Activated CD4-positive, alpha-beta T cell treated with anti-CD3 and anti-CD28 coated beads for 4 hours (primary cell): ENCODE results near the gene DNAJC15.

Source experiments
- DNase-seq, 2 donors: peaks; one replicate each; pipeline ENCODE4 v3.0.0-alpha.2; 2020

The DNAJC15 gene

DNA sequence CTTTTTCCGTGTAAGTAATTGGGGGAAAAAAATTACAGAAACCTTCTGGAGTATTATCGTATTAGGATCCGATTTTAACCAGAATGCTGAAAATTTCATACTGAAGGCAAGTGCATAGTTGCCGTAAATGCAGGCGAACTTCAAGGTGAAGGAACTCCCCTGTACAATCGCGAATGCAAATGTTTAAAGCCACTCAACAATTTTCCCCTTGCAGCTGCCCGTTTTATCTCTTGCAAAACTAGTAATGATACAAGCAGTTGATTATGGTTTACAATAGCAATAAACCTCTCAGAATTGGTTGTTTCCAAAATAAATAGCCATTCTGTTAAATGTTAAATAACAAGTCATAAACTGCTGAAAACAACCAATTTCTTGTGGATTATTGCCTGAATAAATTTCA is 105.7 kb downstream of the DNAJC15 start:
- DNase-seq, result no peak

GRCh38 chr13:43129511-43130110 is 106.2 kb downstream of the DNAJC15 start:
- DNase-seq, result no peak

DNA sequence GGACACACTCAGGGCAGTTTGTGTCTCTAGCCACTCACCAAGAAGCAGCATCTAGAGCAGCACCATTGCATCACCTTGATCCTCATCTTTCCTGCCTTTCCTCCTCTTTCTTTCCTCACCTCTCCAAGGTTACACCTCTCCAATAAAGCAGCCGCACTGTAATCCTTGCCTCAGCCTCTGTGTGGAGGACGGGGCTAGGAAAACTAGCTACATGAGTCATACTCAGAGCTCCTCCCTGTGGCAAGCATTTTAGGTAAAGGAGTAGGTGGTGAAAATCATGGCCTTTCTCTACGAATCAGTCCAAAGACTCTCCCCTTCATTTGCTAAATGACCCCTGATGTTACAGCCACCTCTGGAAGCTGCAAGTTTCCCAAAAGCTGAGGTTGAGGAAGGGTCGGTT is 108.9 kb downstream of the DNAJC15 start:
- DNase-seq, result no peak

- DNase-seq, result no peak
Observed at GRCh38 chr13:43132911-43133310, 109.5 kb downstream of the DNAJC15 start.

DNA sequence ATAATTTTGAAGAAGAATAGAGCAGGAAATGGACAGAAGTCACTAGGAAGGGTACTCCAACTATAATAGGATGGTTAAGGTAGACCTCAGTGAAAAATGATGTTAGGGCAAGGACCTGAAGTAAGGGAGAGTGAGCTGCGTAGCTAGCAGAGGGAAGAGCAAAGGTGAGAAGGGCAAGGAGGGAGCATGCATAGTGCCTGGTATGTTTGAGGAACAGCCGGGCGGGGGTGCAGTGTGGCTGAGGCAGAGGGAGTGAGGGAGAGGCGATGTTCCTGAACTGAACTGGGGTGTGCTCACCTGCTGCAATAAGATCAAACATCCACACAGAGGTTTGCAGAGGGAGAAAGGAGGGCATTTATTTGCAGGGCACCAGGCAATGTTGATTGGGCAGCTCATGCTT is 110.4 kb downstream of the DNAJC15 start:
- DNase-seq, result no peak

GRCh38 chr13:43134868-43135267 is 111.5 kb downstream of the DNAJC15 start:
- no peak for DNase-seq

DNA sequence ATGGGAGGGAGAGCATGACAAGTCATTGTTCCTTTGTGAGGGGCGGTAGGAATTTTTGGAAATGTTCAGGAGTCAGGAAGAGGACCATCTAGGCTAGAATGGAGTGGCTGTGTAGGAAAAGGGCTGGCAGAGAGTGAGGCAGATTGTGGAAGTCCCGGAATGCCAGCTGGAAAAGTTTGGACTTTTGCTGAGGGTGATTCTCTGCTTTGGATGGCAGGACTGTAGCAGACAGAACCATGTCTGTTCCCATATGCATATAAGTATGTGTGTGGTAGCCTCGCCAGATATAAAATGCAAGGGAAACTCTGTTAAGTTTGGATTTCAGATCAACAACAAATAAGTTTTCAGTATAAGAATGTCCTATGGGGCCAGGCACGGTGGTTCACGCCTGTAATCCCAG is 112.1 kb downstream of the DNAJC15 start:
- DNase-seq, result no peak

GRCh38 chr13:43136920-43137575 is 113.7 kb downstream of the DNAJC15 start:
- no peak for DNase-seq

- no peak for DNase-seq
Observed at GRCh38 chr13:43139211-43139610, 115.8 kb downstream of the DNAJC15 start.

DNA sequence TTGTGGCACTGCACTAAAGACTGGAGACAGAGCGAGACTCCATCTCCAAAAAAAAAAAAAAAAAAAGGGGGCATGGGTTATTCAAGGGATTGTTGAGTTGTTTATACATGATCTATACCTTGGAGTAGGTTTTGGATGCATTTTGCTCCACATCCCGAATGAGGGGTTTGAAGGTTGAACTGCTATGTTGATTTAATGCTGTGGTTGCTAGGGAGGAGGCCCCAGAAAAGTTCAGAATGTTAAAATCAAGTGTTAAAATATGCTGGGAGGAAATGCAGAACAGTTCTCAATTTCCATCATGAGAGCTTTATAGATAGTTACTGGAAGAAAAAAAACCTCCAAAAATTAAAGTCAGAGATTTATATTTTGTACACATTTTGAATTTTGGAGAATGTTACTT is 116.5 kb downstream of the DNAJC15 start:
- DNase-seq, result no peak

- no peak for DNase-seq
Observed at GRCh38 chr13:43140985-43141384, 117.6 kb downstream of the DNAJC15 start.

GRCh38 chr13:43141685-43142084 is 118.3 kb downstream of the DNAJC15 start:
- DNase-seq, result no peak

DNA sequence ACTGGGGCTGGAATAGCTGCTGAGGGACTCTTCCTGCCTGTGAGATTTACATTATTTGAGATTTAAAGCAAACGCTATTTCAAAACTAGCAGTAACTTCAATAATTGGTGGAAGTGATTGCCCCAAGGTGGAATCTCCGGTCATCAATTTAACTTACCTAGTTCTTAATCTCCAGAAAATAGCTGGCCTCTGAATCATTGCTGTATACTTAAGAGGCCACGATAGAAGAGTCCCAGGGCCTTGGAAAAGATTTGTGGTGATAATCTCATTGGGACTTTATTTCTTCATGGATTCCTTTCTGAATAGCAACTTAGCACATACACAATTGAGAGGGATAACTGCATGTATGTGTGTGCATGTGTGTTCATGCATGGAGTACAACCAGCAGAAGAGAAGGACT is 120.2 kb downstream of the DNAJC15 start:
- DNase-seq, result no peak

DNA sequence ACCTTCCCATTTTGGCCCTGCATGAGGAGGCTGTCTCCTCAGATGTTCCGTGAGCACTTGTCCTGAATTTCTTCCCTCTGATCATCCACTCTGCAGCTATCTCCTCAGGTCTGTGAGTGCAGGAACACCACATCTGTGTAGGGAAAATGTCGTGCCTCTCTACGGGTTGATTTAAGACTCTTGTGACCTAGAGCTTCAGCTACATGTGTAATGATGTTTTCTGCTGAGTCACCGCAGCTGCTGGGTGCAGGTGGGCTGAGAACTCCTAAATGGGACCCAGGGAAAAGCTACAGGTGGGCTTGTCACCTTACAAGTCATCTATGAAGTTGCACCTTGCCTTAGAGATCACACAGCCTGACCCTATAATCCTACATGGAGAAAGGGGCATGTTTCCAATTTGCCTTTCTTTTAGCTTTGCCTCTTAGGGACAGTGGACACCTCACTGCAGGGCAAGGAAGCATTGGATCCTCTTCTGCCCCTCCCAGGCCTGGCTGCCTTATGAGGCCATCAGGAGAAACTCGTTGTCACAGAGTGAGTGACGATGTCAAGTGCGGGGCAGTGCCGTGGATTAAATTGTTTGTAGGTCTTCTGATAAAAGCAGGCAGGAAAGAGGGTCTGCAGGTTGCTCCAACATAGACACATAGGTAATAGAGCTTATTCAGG is 122.3 kb downstream of the DNAJC15 start:
- no peak for DNase-seq

DNA sequence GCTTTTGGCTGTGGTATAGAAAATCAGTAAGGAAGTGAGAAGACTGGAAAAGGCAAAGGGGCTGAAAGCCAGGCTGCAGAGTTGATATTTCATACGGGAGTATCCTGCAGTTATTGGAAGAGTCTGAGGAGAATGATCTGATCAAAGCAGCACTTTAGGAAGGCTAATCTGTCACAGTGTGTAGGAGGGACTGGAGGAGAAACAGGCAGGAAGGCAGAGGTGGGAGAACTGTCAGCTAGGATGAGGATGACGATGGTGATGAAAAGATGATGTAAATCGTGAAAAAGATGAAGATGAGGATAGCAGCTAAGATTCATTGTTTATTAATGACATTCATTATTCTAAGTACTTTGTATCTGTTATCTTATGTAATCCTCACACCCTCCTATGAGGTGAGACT is 123.0 kb downstream of the DNAJC15 start:
- no peak for DNase-seq

DNA sequence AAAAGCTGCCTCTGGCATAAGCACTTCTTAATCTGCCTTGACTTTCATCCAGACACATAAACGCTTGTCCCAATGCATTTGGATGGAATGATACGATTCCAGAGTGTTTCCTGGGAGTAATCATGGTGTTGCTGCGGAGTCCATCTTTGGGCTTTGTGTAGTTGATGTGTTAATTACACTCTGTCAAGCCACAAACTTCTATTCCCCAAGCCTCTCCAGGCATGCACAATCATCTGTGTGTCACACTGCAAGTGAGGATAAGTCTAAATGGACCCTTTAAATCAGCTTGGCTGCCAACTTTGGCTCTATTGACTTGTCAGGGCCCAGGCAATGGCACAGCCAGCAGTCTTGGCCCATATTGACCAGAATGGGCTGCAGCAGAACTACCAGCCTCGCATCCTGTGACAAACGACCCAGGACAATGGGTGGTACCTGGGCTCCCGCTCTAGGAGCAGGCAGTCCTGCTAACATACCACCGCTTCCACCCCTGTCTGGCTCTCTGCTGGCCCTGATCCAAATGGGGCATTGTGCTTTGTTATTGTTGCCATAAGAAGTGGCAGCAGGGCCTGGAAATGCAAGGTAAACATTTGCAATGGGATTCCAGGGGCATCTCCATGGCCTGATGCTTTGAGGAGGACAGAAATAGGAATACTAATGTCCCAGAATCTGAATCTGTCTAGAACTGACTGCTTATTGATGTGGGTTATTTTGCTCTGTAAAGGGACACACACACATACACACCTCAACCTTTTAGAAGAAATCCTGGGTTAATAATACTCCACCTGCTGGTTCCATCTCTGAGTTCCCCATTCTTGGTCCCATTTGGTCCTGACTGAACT is 127.2 kb downstream of the DNAJC15 start:
- DNase-seq, result no peak

DNA sequence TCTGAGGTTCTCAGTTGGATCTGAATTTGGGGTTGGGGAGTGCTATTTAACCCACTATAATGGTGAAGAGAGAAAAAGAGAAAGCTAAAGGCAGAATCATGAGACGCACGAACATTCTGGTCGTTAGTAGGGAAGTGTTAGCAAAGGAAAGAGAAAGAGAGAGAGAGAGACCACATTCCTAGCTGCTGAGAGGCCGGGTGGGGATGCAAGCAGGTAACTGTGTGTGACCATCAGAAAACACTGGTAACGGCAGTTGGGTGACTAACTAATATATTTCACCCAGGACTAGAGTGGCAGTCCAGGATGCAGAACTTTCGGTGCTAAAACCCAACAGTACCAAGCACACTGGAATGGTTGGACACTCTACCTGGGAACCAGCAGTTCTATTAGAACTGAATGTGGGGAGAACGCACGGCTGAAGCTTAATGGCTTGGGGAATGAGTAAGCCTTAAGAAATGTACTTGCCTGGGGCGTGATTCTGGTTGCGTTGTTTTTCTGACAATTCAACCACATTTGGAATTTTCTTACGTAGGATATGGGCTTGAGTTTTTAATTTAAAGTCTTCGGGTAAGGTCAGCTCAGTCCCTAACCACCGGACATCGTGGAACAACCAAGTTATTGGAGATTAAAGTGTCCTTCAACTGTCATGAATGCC is 130.2 kb downstream of the DNAJC15 start:
- no peak for DNase-seq

GRCh38 chr13:43154156-43154651 is 130.8 kb downstream of the DNAJC15 start:
- DNase-seq, result no peak

DNA sequence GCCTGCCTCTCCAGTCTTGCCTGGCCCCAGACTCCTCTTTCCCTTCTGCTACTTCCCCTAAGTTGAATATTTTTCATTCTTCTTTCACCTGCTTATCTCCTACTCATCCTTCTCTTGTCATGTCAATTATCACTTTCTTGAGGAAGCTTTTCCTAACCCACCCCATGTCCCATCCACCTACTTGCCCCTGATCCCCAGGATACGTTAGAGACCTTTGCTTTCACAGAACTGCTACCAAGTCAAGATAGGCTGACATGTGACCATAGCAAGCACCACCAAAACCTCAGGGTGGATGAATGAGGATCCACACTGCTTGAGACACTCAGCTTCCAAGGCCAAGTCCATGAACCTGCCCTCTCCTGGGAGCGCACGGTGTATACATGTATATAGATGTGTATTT is 131.5 kb downstream of the DNAJC15 start:
- DNase-seq, result no peak

DNA sequence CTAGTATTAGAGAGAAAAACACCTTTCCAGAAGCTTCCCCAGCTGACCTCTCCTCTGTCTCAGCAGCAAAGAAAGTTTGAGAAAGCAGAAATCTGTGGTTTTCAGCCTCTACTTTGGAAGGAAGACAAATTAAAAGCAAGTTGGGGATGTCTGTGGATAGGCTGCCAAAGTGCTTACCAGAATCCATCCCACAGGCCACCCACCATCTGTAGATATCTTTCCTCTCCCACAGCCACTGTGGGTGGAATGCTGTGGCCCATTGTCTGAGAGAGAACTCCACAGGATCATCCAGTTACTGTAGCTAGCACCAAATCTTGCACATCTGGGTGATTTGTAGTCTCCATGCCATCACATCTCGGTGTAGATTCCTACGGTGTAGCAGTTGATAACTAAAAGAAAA is 133.5 kb downstream of the DNAJC15 start:
- DNase-seq, result no peak

DNA sequence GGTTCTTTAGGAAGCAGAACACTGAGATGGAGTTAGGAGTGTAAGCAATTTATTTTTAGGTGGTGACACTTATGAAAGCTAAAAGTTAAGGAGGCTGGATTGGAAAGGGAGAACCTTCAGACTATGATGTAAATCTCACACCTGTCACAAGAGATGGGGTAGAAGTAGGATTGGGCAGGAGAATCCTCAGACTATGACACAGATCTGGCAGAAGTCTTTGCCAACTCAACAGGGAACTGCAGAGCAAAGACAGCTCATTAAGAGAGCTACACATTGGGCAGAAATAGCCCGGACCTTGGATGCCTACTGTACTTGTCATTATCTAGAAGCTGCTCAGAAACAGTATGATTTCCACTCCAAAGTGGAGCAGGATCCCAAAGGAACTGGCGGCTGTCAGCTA is 134.4 kb downstream of the DNAJC15 start:
- DNase-seq, result no peak

- no peak for DNase-seq
Observed at GRCh38 chr13:43158516-43158915, 135.1 kb downstream of the DNAJC15 start.

- no peak for DNase-seq
Observed at GRCh38 chr13:43159026-43159461, 135.7 kb downstream of the DNAJC15 start.
